ENCODE data around the gene RNASEH2C.
"Not testable (repeated sequence)": the region's sequence is repeated elsewhere in the genome, so short reads cannot be mapped to it uniquely, and the experiment has no call there.

RNASEH2C gene

DNA sequence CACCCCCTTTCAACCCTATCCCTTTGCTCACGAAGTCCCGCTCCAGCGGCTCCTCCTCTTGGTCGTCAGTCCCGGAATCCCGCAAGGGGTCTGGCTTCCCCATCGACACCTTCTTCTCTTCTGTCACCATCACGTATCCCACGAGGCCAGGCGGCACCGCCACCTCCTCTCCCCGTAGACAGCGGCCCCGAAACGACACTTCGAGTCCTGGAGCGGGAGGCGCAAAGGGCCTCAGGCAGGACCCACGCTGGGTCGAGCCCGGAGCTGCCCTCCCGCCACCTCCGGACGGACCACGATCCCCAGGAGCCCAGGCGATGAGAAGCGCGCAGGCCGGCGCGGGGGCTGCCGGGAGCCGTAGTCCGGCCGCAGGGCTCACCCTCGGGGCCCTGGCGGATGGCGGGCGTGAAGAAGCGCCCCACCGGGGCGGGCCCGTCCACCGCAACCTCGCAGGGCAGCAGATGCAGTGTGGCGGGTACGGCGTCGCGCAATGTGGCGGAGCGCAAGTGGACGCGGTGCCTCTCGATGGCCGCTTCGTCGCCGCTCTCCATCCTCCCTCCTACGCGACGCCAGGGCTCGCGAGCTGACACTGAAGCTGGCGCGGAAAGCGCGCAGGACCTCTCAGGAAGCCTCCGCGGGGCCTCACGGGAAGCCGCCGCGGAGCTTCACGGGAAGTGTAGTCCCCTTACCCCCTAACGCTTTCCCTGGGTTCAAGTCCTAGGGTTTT, at the start of gene RNASEH2C:
RNASEH2C (minus strand) TSS at position 588 of the 724 bp plus-strand sequence; CDS start at position 548, 40 bp downstream.
- peak; percentile 82 for DNase-seq

GRCh38 chr11:65767806-65768205, 47.2 kb upstream of the RNASEH2C start:
- not testable (repeated sequence) for DNase-seq

- no peak for DNase-seq
Observed at GRCh38 chr11:65767406-65767805, 46.8 kb upstream of the RNASEH2C start.

- no peak for DNase-seq
Observed at GRCh38 chr11:65766535-65766934, 45.9 kb upstream of the RNASEH2C start.

DNA sequence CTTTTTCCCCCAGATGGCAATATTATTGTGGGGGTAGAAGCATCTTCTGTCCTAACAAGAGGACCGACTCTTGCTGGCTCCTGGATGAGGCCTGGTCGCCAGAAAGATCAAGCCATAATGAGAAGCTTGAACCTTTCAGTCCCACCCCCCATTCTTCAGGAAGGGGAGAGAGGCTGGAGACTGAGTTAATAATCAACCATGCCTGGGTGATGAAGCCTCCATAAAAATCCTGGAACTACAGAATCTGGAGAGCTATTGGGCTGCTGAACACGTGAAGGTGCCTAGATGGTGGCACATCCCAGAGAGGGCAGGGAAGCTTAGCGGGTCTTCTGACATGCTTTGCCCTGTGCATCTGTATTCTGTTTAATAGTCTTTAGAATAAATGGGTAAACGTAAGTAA, 43.8 kb upstream of the RNASEH2C start:
- DNase-seq, result no peak

GRCh38 chr11:65762816-65763215, 42.2 kb upstream of the RNASEH2C start:
- DNase-seq, result not testable (repeated sequence)

DNA sequence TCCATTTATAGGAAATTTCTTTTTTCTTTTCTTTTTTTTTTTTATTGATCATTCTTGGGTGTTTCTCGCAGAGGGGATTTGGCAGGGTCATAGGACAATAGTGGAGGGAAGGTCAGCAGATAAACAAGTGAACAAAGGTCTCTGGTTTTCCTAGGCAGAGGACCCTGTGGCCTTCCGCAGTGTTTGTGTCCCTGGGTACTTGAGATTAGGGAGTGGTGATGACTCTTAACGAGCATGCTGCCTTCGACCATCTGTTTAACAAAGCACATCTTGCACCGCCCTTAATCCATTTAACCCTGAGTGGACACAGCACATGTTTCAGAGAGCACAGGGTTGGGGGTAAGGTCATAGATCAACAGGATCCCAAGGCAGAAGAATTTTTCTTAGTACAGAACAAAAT, 41.6 kb upstream of the RNASEH2C start:
- DNase-seq, result not testable (repeated sequence)

DNA sequence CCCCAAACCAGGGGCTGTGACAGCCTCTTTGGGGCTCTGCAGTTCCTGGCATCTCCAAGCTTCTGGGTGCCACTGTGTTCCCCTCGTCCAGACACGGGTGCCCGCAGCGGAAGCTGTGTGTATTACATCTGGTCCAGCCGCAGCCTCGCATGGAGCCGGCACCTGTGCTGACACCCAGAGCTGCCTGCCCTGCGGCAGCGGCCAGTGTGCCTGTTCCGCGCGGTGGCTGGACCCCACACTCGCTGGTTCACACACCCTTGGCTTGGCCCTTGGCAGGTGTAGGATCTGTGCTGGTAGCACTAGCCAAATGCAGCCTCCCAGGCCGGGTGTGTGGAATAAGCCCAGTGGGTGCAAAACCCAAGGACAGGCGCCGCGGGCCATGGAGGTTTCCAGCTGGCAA, 24.5 kb upstream of the RNASEH2C start:
- DNase-seq, result no peak

DNA sequence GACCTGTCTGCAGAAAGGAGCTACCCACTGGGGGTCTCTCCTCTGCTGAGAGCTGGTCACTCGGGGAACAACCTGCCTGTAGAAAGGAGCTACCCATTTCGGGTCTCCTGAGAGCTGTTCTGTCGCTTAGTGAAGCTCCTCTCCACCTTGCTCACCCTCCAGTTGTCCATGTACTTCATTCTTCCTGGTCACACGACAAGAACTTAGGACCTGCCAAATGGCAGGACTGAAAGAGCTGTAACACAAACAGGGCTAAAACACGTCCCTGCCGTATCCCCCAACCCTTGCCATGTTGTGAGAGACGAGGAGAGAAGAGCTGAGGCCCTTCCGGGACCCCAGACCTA, 24.1 kb upstream of the RNASEH2C start:
- DNase-seq, result no peak

DNA sequence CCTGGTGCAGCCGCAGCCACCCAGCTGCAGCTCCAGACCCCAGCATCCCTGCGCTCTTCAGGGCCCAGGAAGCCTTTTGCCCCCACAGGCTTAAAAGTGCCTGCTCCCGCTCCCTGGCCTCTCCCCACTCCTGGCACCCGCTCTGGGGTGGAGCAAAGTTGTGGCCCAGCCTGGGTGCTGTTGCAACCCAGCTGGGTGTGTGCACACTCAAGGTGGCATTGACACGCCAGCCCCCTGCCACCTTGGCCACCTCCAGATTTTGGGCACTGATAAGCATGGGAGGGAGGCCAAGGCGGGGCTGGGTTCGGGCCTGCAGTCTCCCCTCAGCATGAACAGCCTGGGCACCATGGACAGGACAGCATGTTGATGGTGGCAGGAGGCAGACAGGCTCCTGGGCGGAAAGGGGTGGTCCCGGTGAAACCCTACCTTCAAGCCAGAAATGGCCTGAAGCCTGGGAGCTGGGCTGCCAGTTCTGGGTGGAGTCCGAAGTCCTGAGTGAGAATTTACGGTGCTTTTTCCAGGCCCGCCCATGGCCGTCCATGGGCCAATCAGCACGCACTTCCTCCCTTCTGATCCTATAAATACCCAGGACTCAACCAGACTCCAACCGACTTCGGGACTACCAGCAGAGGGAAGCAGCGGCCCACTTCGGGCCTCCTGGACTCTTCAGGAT, 23.6 kb upstream of the RNASEH2C start:
- DNase-seq, result no peak

DNA sequence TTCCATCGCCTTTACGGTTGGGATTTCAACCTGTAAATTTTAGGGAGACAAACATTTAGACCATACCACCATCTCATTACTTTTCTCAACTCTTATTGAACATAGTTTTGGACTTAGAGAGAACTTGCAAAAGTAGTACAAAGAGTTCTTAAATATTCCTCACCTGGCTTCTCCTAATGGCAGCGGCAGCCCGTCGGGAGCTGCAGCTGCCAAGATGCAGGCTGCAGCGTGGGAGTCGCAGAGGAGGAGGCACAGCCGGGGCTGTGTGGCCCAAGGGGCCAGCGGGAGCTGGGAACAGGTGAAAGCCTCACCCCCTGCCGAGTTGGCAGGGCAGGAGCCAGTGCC, 23.1 kb upstream of the RNASEH2C start:
- DNase-seq, result no peak

DNA sequence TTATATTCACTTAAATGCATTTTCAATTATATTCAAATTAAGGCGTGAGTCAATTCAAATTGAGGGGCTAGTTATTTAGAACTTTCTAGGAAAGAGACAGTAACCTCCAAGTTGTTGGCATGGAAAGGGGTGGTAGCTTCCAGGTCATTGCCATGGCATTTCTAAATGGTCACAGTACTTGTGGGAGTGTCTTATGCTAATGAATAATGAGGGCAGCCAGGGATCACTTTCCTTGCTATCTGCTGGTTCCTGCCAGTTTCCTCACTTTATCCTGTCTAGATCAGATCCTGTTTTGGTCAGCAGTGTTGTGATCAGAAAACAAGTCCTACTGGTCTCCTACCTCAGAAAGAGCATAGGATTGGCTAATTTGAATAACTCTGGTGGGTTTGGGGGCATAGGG, 21.8 kb upstream of the RNASEH2C start:
- no peak for DNase-seq

- DNase-seq, result no peak
Observed at GRCh38 chr11:65741185-65741584, 20.6 kb upstream of the RNASEH2C start.

- no peak for DNase-seq
Observed at GRCh38 chr11:65739022-65739421, 18.4 kb upstream of the RNASEH2C start.

DNA sequence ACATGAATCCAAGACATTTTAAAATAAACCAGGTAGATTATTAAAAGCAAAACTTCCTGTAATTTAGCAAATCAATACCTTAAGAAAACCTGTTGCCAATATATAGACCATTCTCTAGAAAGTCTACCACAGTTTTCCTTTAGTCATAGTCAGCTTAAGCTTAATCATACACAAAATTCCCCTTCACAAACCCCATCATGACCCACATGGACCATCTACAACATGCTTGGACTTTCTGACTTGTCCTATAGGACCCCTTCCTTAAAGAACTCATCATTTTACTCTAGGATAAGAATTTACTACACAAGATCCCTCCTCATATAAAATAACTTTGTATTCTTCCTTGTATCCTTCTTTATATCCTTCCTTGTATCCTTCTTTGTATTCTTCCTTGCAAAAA, 16.2 kb upstream of the RNASEH2C start:
- DNase-seq, result no peak

DNA sequence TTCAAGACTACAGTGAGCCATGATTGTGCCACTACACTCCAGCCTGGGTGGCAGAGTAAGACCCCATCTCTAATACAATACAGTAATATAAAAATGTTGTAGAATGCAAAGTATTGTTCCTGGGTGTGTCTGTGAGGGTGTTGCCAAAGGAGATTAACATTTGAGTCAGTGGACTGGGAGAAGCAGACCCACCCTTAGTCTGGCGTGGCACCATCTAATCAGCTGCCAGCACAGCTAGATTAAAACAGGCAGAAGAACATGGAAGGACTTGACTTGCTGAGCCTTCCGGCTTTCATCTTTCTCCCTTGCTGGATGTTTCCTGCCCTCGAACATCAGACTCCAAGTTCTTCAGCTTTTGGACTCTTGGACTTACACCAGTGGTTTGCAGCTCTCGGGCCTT, 14.5 kb upstream of the RNASEH2C start:
- not testable (repeated sequence) for DNase-seq

- DNase-seq, result no peak
Observed at GRCh38 chr11:65730461-65730860, 9.9 kb upstream of the RNASEH2C start.

DNA sequence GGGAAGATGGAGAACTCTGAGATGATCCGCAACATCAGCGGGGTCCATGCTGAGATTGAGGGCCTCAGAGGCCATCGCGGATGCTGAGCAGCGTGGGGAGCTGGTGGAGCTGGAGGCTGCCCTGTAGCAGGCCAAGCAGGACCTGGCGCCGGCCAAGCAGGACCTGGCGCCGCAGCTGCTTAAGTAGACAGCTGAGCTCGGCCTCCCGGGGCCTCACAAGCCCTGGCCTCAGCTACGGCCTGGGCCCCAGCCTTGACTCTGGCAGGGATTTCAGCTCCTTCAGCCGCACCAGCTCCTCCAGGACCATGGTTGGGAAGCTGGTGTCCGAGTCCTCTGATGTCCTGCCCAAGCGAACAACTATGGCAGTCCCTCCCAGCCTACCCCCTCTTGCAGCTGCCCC, 7.3 kb upstream of the RNASEH2C start:
- no peak for DNase-seq

DNA sequence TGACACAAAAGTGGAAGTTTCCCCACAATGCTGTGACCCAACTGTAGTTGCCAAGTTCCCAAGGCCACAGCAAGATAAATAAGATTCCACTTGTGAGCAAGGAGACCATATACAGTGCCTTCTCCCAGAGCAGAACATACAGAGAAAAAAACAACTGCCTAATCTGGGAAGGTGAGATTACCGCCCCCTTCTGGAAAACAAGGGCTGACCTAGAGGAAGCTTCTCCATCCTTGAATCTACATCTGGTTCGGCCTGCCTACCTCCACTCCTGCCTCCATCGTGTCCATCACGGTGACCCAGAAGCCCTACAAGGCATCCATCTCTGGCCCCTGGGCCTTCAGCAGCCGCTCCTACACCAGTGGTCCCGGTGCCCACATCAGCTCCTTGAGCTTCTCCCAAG, 6.1 kb upstream of the RNASEH2C start:
- DNase-seq, result no peak

- DNase-seq, result no peak
Observed at GRCh38 chr11:65722261-65722660, 1.7 kb upstream of the RNASEH2C start.

- DNase-seq, result no peak
Observed at GRCh38 chr11:65719871-65720210, 757 bp downstream of the RNASEH2C start.

DNA sequence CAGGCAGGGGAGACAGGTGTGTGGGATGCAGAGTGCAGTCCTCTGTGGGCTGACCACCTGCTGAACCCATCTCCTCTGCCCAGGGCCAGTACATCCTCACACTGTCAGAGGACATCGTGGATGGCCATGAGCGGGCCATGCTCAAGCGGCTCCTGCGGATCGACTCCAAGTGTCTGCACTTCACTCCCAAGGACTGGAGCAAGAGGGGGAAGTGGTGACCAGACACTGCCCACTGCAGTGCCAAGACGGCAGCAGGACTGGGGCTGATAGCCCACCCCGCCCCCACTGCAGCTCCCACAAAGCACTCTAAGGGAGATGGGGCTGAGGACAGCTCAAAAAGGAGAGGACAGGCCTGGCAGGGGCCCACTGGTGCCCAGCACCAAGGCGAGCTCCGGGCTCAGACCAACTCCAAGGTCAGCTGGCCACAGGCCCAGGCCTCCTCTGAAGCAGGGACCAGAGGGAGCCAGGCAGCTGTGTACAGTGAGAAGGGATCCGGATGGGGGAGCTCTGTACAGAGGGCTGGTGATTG, 1.6 kb downstream of the RNASEH2C start:
- no peak for DNase-seq

DNA sequence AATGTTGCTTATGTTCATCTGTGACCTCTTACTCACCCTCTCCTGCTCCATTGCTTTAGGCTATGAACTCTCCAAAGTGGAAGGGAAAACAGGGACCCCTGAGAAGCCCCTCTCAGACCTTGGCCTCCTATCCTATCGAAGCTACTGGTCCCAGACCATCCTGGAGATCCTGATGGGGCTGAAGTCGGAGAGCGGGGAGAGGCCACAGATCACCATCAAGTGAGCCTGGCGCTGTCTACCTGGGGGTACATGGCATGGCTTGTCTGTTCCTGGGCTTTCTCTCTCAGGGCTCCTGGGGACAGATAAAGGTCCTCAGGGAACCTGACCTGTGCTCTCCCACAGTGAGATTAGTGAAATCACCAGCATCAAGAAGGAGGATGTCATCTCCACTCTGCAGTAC, 2.1 kb downstream of the RNASEH2C start:
- no peak for DNase-seq

GRCh38 chr11:65717906-65718305, 2.7 kb downstream of the RNASEH2C start:
- no peak for DNase-seq

Measured in NCI-H510A (cell line).